GM21529 (cell line): ENCODE data around the gene ILKAP.

ENCODE experiments used
- ATAC-seq: cut with Tn5 transposase; IDR thresholded peaks from one replicate; pipeline ENCODE4 v1.9.1; 2021; ENCODE audit not compliant: unreplicated experiment

Gene ILKAP

GRCh38 chr2:238152771-238153688, 50.5 kb downstream of the ILKAP start:
- ATAC-seq = no peak

- no peak for ATAC-seq
Observed at GRCh38 chr2:238151628-238152235, 51.8 kb downstream of the ILKAP start.

GRCh38 chr2:238151205-238151604, 52.3 kb downstream of the ILKAP start:
- ATAC-seq = no peak

GRCh38 chr2:238150686-238151085, 52.8 kb downstream of the ILKAP start:
- no peak for ATAC-seq

GRCh38 chr2:238149841-238150572, 53.5 kb downstream of the ILKAP start:
- ATAC-seq = no peak

GRCh38 chr2:238148981-238149380, 54.5 kb downstream of the ILKAP start:
- no peak for ATAC-seq

- no peak for ATAC-seq
Observed at GRCh38 chr2:238146884-238147544, 56.5 kb downstream of the ILKAP start.

GRCh38 chr2:238145851-238146250, 57.6 kb downstream of the ILKAP start:
- ATAC-seq = no peak

- ATAC-seq = no peak
Observed at GRCh38 chr2:238145046-238145445, 58.4 kb downstream of the ILKAP start.

GRCh38 chr2:238144262-238144661, 59.2 kb downstream of the ILKAP start:
- no peak for ATAC-seq

GRCh38 chr2:238143239-238143951, 60.1 kb downstream of the ILKAP start:
- ATAC-seq = no peak

GRCh38 chr2:238142382-238143205, 60.9 kb downstream of the ILKAP start:
- ATAC-seq = no peak

GRCh38 chr2:238141541-238142318, 61.8 kb downstream of the ILKAP start:
- no peak for ATAC-seq

- no peak for ATAC-seq
Observed at GRCh38 chr2:238140721-238141540, 62.6 kb downstream of the ILKAP start.

GRCh38 chr2:238140040-238140439, 63.5 kb downstream of the ILKAP start:
- no peak for ATAC-seq

GRCh38 chr2:238139196-238140039, 64.1 kb downstream of the ILKAP start:
- no peak for ATAC-seq
